Endothelial cell of umbilical vein (primary cell): ENCODE measurements around the gene IL32.

ENCODE experiments used
- CTCF ChIP-seq, 2 donors: IDR thresholded peaks; 1 replicate in 1 of 2; 2 replicates in 1 of 2; pipeline ENCODE4 v1.5.1; 2011; ENCODE audit warnings: low read length in 2 of 2, mild to moderate bottlenecking in 2 of 2, moderate library complexity in 2 of 2, control low read depth in 1 of 2, inconsistent platforms in 1 of 2, low read depth in 1 of 2; ENCODE audit not compliant: insufficient read depth in 1 of 2; ENCODE audit errors: extremely low read depth in 1 of 2
- EZH2 ChIP-seq: IDR thresholded peaks from 2 replicates; pipeline ENCODE4 v1.6.1; 2012; ENCODE audit warnings: borderline replicate concordance, low read depth, mild to moderate bottlenecking, moderate library complexity, low read length, inconsistent platforms; ENCODE audit not compliant: severe bottlenecking
- FOS ChIP-seq: IDR thresholded peaks from 2 replicates; pipeline ENCODE4 v1.6.1; 2011; ENCODE audit warnings: mild to moderate bottlenecking, low read length, moderate library complexity, borderline replicate concordance; ENCODE audit not compliant: insufficient read depth
- JUN ChIP-seq: IDR thresholded peaks from 2 replicates; pipeline ENCODE4 v1.6.1; 2011; ENCODE audit warnings: borderline replicate concordance, low read depth; ENCODE audit not compliant: insufficient read length, insufficient read depth
- MYC ChIP-seq: IDR thresholded peaks from one replicate; pipeline ENCODE4 v1.6.1; 2011; ENCODE audit warnings: mild to moderate bottlenecking, low read depth, low read length
- POLR2A ChIP-seq: IDR thresholded peaks from 2 replicates; pipeline ENCODE4 v1.6.1; 2012; ENCODE audit warnings: low read depth, mild to moderate bottlenecking, control low read depth, low read length
- POLR2AphosphoS5 ChIP-seq: IDR thresholded peaks from 2 replicates; pipeline ENCODE4 v1.6.1; 2012; ENCODE audit warnings: low read depth, mild to moderate bottlenecking, control low read depth, low read length, moderate library complexity; ENCODE audit not compliant: insufficient read depth
- TF ChIP-seq, protein P1 (sequence below): IDR thresholded peaks from 2 replicates; pipeline ENCODE4 v1.6.1; 2011; ENCODE audit not compliant: insufficient read depth, insufficient read length

DNA sequence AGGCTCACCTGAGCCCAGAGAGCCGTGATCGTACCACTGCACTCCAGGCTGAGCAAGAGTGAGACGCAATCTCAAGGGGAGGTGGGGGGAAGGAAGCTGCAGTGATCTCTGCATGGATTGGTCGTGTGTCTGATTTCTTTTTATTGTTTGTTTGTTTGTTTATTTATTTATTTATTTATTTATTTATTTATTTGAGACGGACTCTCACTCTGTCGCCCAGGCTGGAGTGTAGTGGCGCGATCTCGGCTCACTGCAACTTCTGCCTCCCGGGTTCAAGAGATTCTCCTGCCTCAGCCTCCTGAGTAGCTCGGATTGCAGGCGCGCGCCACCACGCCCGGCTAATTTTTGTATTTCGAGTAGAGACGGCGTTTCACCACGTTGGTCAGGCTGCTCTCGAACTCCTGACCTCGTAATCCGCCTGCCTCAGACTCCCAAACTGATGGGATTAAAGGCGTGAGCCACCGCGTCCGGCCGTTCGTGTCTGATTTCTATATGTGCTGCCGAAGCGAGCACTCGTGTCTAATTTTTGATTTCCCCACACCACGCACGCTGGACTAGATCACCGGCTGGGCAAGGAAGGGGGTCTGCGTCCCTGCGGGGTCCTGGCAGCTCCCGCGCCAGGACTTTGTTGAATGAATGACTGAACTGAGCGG is 45.7 kb upstream of the IL32 start:
- TF ChIP-seq POLR2AphosphoS5 = no peak
- no peak for TF ChIP-seq CTCF (IDR thresholded peaks at IDR 0.05; ENCODE audit: extremely low read depth in 1 of 2, insufficient read depth in 1 of 2, low read depth in 1 of 2, low read length in 2 of 2)
- TF ChIP-seq POLR2A = no peak
- TF ChIP-seq, protein P1, sequence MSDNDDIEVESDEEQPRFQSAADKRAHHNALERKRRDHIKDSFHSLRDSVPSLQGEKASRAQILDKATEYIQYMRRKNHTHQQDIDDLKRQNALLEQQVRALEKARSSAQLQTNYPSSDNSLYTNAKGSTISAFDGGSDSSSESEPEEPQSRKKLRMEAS = no peak
- TF ChIP-seq FOS = no peak
- TF ChIP-seq EZH2 = no peak
- no peak for TF ChIP-seq JUN
- no peak for TF ChIP-seq MYC
